GM23338 (cell line): ENCODE measurements around the gene PADI1.

Source experiments
- CREB1 ChIP-seq: fragments of 250-450 bp; sonication (Bioruptor Pico); IDR thresholded peaks from 2 replicates; pipeline ENCODE4 v1.5.0; 2020; ENCODE audit warnings: low read depth, mild to moderate bottlenecking, moderate library complexity
- EZH2 ChIP-seq: fragments of 200-600 bp; sonication (generic); IDR thresholded peaks from one replicate; pipeline ENCODE4 v1.8.0; 2017; ENCODE audit warnings: antibody characterized with exemption, mild to moderate bottlenecking, low read depth; ENCODE audit not compliant: unreplicated experiment
- EZH2phosphoT487 ChIP-seq: fragments of 200-600 bp; sonication (generic); IDR thresholded peaks from one replicate; pipeline ENCODE4 v1.8.1; 2018; ENCODE audit warnings: antibody characterized with exemption; ENCODE audit not compliant: unreplicated experiment
- JUNB ChIP-seq: IDR thresholded peaks from one replicate; pipeline ENCODE4 v1.6.1; 2016; ENCODE audit warnings: antibody characterized with exemption; ENCODE audit not compliant: unreplicated experiment
- NANOG ChIP-seq: IDR thresholded peaks from 2 replicates; pipeline ENCODE4 v1.6.1; 2016; ENCODE audit warnings: antibody characterized with exemption, borderline replicate concordance
- POLR2AphosphoS5 ChIP-seq: IDR thresholded peaks from 2 replicates; pipeline ENCODE4 v1.6.1; 2016; ENCODE audit warnings: antibody characterized with exemption, low read depth
- STAT1 ChIP-seq: IDR thresholded peaks from one replicate; pipeline ENCODE4 v1.6.1; 2016; ENCODE audit warnings: antibody characterized with exemption; ENCODE audit not compliant: unreplicated experiment
- ZNF331 ChIP-seq: fragments of 250-450 bp; sonication (Bioruptor Pico); IDR thresholded peaks from 2 replicates; pipeline ENCODE4 v1.5.0; 2020; ENCODE audit warnings: low read depth, mild to moderate bottlenecking, moderate library complexity
- TF ChIP-seq, protein P1 (sequence below), 2 experiments: fragments of 200-600 bp in 1 of 2; sonication (generic) in 1 of 2; conservative IDR thresholded peaks; 2 replicates each; pipeline versions ENCODE4 v1.5.1 to v1.6.1; 2016 to 2017; ENCODE audit warnings: antibody characterized with exemption in 2 of 2, low read depth in 2 of 2, mild to moderate bottlenecking in 2 of 2, moderate library complexity in 1 of 2
- TF ChIP-seq, protein P2 (sequence below): IDR thresholded peaks from 2 replicates; pipeline ENCODE4 v1.6.1; 2016; ENCODE audit warnings: antibody characterized with exemption
- TF ChIP-seq, protein P3 (sequence below): IDR thresholded peaks from one replicate; pipeline ENCODE4 v1.6.1; 2018; ENCODE audit warnings: antibody characterized with exemption; ENCODE audit not compliant: unreplicated experiment
- TF ChIP-seq, protein P4 (sequence below): fragments of 250-450 bp; sonication (Bioruptor Pico); IDR thresholded peaks from 2 replicates; pipeline ENCODE4 v1.5.0; 2020; ENCODE audit warnings: mild to moderate bottlenecking, moderate library complexity

DNA sequence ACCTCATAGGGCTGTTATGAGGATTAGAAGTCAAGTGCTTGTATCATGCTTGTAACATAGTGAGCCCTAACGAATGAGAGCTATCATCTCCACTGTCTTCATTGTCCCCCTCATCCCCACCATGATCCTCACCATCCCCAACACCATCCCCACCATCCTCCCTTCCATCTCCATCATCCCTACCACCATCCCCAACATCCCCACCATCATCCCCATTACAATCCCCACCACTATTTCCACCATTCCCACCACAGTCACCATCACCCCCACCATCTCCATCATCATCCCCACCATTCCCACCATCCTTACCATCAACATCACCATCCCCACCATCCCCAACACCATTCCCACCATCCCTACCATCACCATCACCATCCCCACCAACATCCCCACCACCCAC is 39.1 kb upstream of the PADI1 start:
- TF ChIP-seq POLR2AphosphoS5 (no peak), EZH2 (no peak), CREB1 (no peak), NANOG (no peak), EZH2phosphoT487 (no peak), STAT1 (no peak), ZNF331 (no peak), JUNB (no peak)
- TF ChIP-seq, protein P1, sequence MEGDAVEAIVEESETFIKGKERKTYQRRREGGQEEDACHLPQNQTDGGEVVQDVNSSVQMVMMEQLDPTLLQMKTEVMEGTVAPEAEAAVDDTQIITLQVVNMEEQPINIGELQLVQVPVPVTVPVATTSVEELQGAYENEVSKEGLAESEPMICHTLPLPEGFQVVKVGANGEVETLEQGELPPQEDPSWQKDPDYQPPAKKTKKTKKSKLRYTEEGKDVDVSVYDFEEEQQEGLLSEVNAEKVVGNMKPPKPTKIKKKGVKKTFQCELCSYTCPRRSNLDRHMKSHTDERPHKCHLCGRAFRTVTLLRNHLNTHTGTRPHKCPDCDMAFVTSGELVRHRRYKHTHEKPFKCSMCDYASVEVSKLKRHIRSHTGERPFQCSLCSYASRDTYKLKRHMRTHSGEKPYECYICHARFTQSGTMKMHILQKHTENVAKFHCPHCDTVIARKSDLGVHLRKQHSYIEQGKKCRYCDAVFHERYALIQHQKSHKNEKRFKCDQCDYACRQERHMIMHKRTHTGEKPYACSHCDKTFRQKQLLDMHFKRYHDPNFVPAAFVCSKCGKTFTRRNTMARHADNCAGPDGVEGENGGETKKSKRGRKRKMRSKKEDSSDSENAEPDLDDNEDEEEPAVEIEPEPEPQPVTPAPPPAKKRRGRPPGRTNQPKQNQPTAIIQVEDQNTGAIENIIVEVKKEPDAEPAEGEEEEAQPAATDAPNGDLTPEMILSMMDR (conservative IDR thresholded peaks at IDR 0.05; ENCODE audit: low read depth in 2 of 2) = no peak
- TF ChIP-seq, protein P2, sequence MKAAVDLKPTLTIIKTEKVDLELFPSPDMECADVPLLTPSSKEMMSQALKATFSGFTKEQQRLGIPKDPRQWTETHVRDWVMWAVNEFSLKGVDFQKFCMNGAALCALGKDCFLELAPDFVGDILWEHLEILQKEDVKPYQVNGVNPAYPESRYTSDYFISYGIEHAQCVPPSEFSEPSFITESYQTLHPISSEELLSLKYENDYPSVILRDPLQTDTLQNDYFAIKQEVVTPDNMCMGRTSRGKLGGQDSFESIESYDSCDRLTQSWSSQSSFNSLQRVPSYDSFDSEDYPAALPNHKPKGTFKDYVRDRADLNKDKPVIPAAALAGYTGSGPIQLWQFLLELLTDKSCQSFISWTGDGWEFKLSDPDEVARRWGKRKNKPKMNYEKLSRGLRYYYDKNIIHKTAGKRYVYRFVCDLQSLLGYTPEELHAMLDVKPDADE = no peak
- TF ChIP-seq, protein P3, sequence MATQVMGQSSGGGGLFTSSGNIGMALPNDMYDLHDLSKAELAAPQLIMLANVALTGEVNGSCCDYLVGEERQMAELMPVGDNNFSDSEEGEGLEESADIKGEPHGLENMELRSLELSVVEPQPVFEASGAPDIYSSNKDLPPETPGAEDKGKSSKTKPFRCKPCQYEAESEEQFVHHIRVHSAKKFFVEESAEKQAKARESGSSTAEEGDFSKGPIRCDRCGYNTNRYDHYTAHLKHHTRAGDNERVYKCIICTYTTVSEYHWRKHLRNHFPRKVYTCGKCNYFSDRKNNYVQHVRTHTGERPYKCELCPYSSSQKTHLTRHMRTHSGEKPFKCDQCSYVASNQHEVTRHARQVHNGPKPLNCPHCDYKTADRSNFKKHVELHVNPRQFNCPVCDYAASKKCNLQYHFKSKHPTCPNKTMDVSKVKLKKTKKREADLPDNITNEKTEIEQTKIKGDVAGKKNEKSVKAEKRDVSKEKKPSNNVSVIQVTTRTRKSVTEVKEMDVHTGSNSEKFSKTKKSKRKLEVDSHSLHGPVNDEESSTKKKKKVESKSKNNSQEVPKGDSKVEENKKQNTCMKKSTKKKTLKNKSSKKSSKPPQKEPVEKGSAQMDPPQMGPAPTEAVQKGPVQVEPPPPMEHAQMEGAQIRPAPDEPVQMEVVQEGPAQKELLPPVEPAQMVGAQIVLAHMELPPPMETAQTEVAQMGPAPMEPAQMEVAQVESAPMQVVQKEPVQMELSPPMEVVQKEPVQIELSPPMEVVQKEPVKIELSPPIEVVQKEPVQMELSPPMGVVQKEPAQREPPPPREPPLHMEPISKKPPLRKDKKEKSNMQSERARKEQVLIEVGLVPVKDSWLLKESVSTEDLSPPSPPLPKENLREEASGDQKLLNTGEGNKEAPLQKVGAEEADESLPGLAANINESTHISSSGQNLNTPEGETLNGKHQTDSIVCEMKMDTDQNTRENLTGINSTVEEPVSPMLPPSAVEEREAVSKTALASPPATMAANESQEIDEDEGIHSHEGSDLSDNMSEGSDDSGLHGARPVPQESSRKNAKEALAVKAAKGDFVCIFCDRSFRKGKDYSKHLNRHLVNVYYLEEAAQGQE = no peak
- TF ChIP-seq, protein P4, sequence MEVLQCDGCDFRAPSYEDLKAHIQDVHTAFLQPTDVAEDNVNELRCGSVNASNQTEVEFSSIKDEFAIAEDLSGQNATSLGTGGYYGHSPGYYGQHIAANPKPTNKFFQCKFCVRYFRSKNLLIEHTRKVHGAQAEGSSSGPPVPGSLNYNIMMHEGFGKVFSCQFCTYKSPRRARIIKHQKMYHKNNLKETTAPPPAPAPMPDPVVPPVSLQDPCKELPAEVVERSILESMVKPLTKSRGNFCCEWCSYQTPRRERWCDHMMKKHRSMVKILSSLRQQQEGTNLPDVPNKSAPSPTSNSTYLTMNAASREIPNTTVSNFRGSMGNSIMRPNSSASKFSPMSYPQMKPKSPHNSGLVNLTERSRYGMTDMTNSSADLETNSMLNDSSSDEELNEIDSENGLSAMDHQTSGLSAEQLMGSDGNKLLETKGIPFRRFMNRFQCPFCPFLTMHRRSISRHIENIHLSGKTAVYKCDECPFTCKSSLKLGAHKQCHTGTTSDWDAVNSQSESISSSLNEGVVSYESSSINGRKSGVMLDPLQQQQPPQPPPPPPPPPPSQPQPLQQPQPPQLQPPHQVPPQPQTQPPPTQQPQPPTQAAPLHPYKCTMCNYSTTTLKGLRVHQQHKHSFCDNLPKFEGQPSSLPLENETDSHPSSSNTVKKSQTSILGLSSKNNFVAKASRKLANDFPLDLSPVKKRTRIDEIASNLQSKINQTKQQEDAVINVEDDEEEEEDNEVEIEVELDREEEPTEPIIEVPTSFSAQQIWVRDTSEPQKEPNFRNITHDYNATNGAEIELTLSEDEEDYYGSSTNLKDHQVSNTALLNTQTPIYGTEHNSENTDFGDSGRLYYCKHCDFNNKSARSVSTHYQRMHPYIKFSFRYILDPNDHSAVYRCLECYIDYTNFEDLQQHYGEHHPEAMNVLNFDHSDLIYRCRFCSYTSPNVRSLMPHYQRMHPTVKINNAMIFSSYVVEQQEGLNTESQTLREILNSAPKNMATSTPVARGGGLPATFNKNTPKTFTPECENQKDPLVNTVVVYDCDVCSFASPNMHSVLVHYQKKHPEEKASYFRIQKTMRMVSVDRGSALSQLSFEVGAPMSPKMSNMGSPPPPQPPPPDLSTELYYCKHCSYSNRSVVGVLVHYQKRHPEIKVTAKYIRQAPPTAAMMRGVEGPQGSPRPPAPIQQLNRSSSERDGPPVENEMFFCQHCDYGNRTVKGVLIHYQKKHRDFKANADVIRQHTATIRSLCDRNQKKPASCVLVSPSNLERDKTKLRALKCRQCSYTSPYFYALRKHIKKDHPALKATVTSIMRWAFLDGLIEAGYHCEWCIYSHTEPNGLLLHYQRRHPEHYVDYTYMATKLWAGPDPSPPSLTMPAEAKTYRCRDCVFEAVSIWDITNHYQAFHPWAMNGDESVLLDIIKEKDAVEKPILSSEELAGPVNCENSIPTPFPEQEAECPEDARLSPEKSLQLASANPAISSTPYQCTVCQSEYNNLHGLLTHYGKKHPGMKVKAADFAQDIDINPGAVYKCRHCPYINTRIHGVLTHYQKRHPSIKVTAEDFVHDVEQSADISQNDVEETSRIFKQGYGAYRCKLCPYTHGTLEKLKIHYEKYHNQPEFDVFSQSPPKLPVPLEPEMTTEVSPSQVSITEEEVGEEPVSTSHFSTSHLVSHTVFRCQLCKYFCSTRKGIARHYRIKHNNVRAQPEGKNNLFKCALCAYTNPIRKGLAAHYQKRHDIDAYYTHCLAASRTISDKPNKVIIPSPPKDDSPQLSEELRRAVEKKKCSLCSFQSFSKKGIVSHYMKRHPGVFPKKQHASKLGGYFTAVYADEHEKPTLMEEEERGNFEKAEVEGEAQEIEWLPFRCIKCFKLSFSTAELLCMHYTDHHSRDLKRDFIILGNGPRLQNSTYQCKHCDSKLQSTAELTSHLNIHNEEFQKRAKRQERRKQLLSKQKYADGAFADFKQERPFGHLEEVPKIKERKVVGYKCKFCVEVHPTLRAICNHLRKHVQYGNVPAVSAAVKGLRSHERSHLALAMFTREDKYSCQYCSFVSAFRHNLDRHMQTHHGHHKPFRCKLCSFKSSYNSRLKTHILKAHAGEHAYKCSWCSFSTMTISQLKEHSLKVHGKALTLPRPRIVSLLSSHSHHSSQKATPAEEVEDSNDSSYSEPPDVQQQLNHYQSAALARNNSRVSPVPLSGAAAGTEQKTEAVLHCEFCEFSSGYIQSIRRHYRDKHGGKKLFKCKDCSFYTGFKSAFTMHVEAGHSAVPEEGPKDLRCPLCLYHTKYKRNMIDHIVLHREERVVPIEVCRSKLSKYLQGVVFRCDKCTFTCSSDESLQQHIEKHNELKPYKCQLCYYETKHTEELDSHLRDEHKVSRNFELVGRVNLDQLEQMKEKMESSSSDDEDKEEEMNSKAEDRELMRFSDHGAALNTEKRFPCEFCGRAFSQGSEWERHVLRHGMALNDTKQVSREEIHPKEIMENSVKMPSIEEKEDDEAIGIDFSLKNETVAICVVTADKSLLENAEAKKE (CRISPR knock-in tag) = no peak
